22Rv1 (cell line): ENCODE measurements around the gene MPPED2.

ENCODE experiments used
- H3K27ac ChIP-seq: fragments of 450-650 bp; 2 replicates; pipeline ENCODE4 v1.5.1; 2017
- CTCF ChIP-seq: fragments of 450-650 bp; IDR thresholded peaks from 2 replicates; pipeline ENCODE4 v1.5.1; 2017; ENCODE audit warnings: mild to moderate bottlenecking
- ZFX ChIP-seq: fragments of 450-650 bp; IDR thresholded peaks from 2 replicates; pipeline ENCODE4 v1.6.1; 2017; ENCODE audit warnings: antibody characterized with exemption, borderline replicate concordance

MPPED2 gene

GRCh38 chr11:30586251-30587144 lies at the start of gene MPPED2:
MPPED2 (minus strand) TSS chr11:30586353; CDS start chr11:30580373, 5,980 bp downstream.
- TF ChIP-seq CTCF (peak; percentile 70), ZFX (no peak)
- H3K27ac ChIP-seq, result no peak within 1 kb of the TSS

GRCh38 chr11:30635401-30635989 lies 49.3 kb upstream of the MPPED2 start:
- no peak overlapping the region for H3K27ac ChIP-seq
- no peak for TF ChIP-seq ZFX
- no peak for TF ChIP-seq CTCF

GRCh38 chr11:30631148-30631547 lies 45.0 kb upstream of the MPPED2 start:
- H3K27ac ChIP-seq, result no peak overlapping the region
- TF ChIP-seq ZFX, result no peak
- TF ChIP-seq CTCF, result no peak

GRCh38 chr11:30619767-30620166 lies 33.6 kb upstream of the MPPED2 start:
- H3K27ac ChIP-seq, result no peak overlapping the region
- no peak for TF ChIP-seq ZFX
- no peak for TF ChIP-seq CTCF

- no peak overlapping the region for H3K27ac ChIP-seq
- TF ChIP-seq CTCF, result no peak
These were observed 31.6 kb upstream of the MPPED2 start for GRCh38 chr11:30617762-30618161.

- H3K27ac ChIP-seq, result no peak overlapping the region
- no peak for TF ChIP-seq ZFX
- TF ChIP-seq CTCF, result no peak
These were observed 24.5 kb upstream of the MPPED2 start for GRCh38 chr11:30610628-30611027.

GRCh38 chr11:30608534-30608933 lies 22.4 kb upstream of the MPPED2 start:
- no peak overlapping the region for H3K27ac ChIP-seq
- no peak for TF ChIP-seq CTCF
- TF ChIP-seq ZFX, result no peak
